GM18511 (cell line): ENCODE measurements around the gene THAP4.

ENCODE experiments used
- ATAC-seq: cut with Tn5 transposase; IDR thresholded peaks from one replicate; pipeline ENCODE4 v1.9.1; 2021; ENCODE audit warnings: mild to moderate bottlenecking, moderate library complexity; ENCODE audit not compliant: unreplicated experiment

Gene THAP4

DNA sequence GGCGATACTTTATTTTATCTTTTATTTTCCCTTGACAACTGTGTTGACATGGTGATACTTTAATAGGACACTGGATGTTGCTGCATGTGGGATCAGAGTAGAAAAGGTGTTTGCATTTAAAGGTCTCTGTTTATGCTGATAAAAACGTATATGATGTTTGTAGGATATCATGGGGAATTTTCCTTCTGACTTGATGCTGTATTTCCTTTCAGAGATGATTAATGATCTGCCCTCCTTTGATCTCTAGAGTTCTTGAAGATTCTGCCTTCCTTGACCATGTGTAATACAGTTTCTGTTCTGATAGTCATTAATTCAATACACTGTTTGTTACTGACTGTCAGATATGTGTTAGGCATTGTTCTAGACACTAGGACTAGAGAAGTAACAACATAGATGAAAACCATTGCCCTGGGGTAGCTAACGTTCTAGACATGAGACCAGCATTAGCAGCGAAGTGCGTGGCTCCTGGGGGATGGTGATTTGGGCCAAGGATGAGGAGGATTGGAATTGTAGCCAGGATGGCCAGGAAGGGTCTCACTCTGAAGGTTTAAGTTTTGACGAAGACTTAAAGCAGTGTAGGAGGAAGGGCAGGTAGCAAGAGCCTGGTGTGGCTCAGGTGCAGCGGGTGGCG is 3.3 kb upstream of the THAP4 start:
- ATAC-seq, result no peak

DNA sequence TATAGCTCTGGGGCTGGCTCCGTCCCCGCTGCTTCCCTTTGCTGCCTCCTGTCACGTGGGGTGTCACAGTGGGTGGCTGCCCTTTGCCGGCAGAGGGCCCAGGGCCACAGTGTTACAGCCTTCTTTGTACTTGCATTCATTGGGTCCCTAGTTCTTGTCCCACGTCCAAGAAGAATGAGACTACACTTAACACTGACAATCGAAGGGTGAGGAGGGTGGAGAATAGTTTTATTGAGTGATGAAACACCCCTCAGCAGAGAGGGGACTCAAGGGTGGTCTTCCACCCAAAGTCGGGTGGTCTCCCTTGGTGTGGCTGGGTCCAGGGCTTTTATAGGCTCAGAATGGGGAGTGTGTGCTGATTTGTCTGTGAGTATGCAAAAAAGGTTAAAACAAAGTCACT is 2.4 kb upstream of the THAP4 start:
- no peak for ATAC-seq

DNA sequence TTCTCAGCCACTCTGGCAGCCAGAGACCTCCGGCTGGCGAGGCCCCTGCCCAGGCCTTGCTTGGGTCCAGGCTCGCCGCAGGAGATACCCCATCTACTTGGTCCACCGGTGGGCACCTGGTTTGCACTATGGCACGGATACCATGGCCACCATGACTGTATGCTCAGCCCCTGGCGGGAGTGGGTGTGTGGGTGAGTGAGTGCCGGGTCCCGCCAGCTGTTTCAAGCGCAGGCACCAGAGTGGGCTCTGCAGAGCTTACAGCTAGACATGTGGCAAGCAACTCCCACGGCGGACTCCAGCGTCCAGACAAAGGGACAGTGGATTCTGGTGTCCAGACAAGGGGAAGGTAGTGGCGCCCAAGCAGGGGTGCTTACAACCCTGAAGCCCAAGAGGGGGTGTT is 2.0 kb upstream of the THAP4 start:
- ATAC-seq, result no peak

DNA sequence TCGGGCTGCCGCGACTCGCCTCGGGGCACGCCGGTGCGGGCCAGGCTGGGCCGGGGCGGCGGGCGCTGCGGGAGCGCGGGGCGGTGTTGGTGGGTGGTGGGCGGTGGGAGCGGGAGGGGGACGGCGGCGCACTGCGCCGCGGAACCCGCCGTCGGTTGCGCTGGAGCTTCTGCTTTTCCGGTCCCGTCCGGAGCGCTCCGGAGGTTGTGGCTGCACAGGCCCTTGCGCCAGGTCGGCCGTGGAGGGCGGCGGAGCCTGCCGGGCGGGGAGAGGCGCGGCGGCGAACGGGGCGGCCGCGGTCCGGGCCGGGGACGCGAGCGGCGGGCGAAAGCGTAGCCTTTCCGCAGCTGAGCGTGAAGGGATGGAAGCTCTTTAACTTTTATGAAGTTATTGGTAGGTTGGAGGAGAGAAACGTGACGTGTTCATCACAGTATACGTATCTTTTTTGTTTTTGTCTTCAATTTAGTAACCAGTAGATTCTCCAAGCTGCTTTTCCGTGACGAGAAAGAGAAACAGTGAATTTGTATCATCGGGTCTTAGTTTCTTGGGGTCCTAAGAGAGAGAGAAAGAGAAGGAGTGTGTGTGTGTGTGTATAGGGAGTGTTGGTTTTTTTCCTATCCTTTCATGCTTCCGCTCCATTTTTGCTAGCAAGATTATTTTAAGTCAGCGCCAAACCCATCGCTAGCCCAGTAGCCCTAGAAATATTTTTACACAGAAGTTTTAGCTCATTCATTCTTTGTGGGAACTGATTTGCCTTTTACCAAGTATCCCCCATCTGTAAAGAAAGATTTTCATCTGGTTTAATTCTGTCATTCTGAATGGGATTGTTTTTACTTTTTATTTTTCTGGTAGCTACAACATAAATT is 1.1 kb upstream of the THAP4 start:
- ATAC-seq, result peak; percentile 15

DNA sequence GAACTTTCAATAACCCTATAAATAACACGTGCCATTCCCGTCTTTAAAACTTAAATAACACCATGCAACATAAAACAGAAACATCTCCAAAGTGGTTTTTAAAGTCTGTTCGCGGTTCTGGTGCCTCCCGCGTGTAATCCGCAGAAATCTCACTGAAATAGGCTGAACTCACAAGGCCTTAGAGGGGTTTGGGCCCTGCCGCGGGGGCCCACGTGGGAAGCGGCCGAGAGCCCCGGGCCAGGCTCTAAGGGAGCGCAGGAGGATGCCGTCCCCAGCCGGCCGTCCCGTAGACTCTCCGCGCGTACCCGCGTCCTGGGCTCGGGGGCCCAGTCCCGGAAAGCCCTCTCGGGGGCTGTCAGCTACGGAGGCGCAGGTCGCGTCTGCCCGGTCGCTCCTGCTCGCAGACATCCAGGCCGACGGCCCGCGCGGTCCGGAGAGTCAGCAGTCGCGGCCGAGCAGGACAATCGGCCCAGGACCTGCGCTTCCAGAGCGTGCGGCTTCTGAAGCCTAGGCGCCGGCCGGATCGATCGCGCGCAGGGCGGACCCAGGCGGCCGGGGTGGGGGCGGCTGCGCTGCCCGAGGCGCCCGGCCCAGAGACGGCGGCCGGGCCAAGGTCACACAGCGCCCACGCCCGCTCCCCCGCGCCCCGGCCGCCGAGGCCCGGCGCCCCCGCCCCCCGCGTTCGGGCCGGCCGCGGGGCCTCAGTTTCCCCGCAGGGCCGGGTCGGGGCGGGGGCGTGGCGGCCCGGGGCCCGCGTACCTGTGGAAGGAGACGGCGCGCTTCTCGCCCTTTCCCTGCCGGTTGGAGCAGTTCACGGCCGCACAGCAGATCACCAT is 558 bp downstream of the THAP4 start:
- peak; percentile 47 for ATAC-seq

DNA sequence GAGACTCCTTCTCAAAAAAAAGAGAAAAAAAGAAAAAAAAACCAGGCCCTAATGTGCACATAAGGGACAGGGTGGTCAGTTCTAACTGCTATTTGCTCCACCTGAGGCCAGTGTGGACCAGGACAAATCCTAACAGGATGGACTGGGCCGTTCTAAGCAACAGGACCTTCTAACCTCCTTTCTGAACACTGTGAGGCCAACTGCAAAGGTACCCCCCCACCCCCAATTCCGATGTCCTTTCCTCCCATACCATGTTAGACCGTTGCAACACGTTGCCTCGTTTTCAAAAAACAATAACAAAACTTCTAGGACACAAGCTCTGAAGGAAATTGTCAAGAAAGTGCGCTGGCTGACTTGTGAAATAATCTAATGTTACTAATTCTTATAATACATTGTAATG is 1.2 kb downstream of the THAP4 start:
- no peak for ATAC-seq

DNA sequence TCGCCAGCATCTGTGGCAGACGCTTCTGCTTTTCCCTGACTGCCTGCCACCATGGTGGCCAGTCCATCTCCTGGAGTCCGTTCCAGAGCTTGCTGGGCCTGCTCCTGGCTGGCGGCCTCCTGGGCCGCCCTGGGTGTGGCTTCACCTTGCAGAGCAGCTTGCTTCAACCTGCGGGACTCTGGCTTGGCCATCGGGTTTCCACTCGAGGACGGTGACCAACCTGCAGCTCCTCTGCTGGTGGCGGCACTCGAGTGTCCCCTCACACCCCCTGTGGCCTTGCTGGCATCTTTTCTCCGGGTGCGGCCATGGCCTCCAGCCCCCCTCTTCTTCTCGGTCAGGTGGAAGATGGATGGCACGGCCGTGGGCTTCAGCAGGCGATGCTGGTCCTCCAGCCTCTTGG is 3.4 kb downstream of the THAP4 start:
- ATAC-seq, result no peak

DNA sequence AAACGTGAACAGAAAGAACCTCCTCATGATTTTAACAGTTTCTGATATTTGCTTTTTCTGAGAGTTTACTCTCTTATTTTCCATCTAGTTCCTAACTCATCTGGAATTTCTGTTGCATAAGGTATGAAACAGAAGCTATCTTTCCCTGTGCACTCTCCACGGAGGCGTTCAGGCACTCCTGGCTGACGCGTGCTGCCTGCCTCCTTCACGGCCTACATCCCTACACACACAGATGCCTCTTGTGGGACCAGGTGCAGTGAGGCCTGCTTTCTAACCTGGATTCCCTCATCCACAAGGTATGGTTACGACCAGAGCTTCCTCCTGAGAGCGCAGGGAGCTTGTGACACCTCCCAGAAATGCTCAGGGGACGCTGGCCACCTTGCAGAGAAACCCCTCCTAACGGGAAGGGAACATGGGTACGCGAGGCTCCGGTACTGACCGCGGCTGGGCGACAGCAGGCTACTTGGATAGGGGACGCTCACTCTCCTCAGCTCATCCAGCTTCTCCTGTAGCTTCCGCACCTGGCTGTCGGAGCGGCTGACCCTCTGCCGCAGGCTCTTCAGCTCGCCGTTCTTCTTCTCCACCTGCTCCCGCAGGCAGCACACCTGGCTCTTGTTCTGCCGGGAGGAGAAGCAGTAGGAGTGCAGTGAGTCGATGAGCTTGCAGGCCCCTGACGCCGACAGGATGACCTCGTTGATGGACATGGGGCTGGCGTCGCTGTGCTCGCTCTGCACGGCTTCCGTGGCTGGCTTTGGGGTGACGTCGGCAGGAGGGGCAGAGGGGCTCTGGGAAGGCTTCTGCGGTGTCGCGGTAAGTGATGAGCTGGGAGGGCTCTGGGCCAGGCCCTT is 4.3 kb downstream of the THAP4 start:
- no peak for ATAC-seq

DNA sequence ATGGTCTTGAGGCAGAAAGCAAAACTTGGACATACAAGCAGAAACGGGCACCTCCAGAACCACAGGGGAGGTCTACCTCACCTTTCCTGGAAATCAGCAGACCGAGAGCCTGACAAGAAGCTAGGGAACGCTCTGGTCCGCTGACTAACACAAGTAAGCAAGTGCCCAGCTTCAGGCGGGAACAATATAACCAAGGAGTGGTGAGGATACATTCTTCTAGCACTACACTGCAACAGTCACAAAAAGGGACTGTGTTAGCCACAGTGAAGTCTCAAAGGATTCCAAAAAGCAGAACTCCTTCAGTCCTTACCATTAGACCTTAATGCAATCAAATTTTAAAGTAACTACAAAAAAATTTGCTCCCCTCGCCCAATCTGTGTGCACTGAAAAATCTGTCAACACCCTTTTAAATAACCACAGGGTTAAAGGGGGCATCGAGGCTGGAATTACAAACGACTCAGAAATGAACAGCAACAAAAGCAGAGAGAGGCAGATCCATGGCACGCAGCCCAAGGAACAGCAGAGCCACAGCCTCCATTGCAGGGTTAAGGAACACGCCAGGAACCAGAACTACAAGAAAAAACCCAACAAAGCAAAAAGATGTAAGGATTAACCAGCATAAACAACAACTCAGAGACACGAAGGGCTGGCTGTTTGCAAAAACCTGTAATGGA is 7.1 kb downstream of the THAP4 start:
- ATAC-seq, result no peak

DNA sequence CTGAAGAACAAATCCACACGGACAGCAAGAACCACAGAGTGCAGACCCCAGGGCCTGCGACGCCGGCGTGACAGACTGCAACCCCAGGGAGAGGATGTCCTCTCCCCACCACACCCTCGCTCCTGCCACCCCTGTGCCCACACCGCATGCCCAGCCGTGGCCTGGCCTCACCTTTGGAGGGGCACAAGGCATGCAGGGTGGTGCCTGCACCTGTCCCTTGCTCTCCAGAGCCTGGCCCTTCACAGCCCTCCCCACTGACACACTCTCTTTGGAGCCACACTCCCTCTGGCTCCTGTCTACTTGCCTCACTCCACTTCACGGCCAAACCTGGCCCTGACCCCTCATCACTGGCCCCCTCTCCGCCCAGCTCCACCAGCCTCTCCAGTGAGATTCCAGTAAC is 9.3 kb downstream of the THAP4 start:
- ATAC-seq, result no peak

DNA sequence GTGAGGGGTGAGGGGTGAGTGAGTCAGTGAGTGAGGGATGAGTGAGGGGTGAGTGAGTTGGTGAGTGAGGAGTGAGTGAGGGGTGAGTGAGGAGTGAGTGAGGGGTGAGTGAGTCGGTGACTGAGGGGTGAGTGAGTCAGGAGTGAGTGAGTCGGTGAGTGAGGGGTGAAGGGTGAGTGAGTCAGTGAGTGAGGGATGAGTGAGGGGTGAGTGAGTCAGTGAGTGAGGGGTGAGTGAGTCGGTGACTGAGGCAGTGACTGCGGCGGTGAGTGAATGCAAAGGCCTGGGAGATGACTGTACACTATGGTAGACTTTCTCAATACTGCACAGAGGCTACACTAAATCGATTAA is 16.6 kb downstream of the THAP4 start:
- ATAC-seq, result no peak

DNA sequence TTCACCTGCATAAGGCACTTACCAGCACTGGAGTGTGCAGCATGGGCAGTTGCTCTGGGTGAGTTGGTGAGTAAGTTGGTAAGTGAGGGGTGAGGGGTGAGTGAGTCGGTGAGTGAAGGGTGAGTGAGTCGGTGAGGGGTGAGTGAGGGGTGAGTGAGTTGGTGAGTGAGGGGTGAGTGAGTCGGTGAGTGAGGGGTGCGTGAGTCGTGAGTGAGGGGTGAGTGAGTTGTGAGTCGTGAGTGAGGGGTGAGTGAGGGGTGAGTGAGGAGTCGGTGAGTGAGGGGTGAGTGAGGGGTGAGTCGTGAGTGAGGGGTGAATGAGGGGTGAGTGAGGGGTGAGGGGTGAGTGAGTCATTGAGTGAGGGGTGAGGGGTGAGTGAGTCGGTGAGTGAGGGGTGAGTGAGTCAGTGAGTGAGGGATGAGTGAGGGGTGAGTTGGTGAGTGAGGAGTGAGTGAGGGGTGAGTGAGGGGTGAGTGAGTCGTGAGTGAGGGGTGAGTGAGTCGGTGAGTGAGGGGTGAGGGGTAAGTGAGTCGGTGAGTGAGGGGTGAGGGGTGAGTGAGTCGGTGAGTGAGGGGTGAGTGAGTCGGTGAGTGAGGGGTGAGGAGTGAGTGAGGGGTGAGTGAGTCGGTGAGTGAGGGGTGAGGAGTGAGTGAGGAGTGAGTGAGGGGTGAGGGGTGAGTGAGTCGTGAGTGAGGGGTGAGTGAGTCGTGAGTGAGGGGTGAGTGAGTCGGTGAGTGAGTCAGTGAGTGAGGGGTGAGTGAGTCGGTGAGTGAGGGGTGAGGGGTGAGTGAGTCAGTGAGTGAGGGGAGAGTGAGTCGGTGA is 17.1 kb downstream of the THAP4 start:
- ATAC-seq, result no peak

DNA sequence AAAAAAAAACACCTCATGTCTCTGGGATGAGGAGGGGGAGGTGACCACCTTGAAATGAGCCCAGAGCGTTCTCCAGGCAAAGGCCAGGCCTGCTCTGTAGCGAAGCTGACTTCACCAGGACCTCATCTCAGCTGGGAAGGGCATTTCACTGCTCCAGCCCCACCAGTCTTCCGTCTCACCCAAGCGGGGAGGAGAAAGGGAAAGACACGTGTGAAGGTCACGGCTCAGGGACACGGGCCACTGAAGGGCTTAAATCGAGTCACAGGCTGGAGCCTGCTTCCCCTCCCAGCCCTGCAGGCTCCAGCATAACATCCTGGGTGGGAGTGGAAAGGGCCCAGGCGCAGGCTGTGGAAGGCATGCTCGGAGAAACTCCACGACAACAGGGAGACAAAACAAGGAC is 18.1 kb downstream of the THAP4 start:
- ATAC-seq, result no peak

DNA sequence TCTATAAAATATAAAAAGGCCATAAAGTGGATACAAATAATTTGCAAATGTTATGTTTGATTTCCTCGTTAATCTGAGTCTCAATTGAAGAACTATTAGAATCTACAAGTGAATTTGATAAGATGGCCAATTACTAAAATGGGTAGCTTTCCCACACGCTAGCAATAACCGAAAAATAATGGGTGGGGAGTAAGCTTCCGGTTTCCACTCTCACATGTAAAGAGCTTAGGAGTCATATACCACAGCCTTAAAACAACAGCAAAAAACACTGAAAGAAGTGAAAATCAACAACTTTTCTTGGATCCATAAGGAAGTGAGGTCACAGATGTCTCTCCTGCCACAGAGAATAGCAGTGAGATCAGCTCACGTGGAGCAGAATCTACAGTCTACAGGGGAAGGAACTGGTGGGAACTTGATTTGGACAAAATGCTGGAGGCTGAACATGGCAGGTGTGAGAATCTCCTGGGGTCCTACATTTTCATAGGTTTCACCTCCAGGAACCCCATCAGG is 18.6 kb downstream of the THAP4 start:
- no peak for ATAC-seq

DNA sequence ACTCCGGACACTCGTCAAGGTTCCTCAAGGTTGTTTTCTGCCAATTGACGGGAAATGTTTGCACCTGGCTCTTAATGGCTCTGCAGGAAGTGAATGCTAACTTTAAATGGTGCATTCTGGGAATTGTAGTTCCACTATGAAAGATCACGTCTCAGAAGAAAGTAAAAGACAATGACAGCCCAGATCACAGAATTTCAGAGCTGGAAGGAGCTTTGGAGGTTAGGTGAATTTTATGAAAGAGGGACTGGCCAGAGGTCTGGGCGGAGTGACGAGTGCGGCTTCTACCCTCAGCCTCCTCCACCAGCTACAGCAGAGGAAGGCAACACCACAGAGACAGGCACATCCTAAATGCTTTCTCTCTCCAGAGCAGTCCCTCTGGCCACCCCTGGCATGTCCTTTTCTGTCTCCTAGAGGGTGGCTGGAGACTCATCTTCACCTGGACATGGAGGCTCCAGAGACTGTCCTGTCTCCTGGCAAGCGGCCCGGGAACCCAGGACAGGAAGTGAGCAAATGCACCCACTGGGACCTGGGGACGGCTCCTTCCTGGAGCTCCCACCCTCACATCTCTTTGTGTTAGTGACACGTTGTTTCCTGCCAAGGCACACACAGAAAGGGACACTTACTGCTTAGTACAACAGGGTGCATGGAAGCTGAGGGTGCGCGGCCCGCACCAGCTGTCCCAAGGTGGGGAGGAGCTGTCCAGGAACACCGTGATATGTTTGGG is 19.4 kb downstream of the THAP4 start:
- ATAC-seq, result peak; percentile 68

DNA sequence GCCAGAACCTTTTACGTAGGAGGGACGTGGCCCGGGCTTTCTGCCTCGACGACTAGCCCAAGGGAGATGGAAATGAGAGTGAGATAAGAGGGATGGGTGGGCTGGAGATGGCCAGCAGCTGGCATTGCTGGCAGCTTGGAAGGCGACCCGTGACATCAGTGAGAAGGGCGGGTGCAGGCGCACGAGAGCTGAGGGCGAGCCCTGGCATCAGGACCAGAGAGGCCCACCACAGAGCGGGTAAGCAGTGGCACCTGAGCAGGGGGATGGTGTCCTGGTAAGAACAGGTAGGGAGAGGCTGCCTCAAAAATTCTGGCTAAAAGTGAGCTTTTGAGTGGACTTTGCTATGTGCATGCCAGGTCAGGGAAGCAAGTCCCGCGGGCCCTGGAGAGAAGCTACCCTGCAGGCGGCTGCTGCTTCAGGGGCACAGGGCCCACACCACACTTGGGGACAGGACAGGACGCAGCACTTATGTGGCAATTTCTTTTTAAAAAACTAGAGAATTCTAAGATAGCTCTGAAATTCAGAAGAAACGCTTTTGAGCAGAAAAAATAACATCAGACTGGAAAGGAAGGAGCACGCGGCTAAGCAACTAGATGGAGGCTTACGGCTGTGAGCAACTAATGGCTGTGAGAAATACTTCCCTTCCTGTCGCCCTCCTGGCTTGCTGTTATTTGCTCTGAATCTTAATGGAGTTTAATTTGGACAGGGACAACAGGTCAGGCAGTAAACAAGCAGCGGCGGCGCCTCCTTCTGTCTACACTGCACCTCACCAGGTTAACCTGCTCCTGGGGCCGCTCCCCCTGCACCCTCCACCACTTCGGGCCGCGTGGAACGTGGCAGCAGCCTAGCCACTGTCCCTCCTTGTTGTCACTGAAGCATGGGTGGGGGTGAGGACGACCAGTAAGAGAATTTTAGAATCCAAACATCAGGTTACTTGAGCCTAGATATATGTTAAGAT is 20.5 kb downstream of the THAP4 start:
- ATAC-seq, result no peak

DNA sequence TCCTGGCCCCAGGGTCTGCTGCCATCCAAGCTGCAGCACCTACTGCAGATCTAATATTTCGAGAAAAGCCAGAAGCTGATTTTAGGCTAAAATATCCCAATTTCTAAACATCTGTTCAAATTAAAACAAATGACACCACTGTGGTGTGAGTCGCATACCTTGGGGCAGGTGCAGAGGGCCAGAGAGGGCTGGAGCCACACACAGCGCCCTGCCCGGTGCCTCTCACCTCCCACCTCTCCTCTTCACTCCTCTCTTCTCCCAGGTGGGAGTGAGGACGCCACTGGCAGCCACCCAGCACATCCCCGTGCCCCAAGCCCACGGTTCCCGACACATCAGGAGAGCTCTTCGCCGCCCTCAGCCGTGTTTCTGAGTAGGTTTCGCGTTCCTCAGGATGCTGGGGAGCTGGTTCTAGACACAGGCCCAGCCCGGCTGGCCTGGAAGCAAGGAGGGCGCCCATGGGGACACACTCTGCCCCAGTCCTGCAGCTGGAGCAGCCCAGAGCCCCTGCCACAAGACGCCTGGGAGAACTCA is 21.4 kb downstream of the THAP4 start:
- ATAC-seq, result no peak
